Effector memory CD4-positive, alpha-beta T cell (primary cell): ENCODE data around the gene HERPUD1.
A peak's percentile ranks its signal among the peaks of the same experiment; 100 is the strongest.
"Not testable (repeated sequence)": the region's sequence is repeated elsewhere in the genome, so short reads cannot be mapped to it uniquely, and the experiment has no call there.

ENCODE experiments used
- DNase-seq, 3 donors: peaks; one replicate each; pipeline ENCODE4 v3.0.0-alpha.2; 2020
- H3K27ac ChIP-seq: 2 replicates; pipeline ENCODE4 v1.7.0; 2013; ENCODE audit warnings: mild to moderate bottlenecking, low read length, moderate library complexity; ENCODE audit not compliant: insufficient read depth, poor library complexity, severe bottlenecking
- H3K27me3 ChIP-seq: replicated peaks from 2 replicates; pipeline ENCODE4 v1.7.0; 2013; ENCODE audit warnings: mild to moderate bottlenecking, low read length; ENCODE audit not compliant: insufficient read depth, control insufficient read depth, poor library complexity, severe bottlenecking
- H3K36me3 ChIP-seq: 2 replicates; pipeline ENCODE4 v1.7.0; 2013; ENCODE audit warnings: mild to moderate bottlenecking, low read length, moderate library complexity; ENCODE audit not compliant: control insufficient read depth, insufficient read depth
- H3K4me1 ChIP-seq: 2 replicates; pipeline ENCODE4 v1.7.0; 2013; ENCODE audit warnings: low read length, mild to moderate bottlenecking; ENCODE audit not compliant: control insufficient read depth, insufficient read depth, poor library complexity, severe bottlenecking
- H3K4me3 ChIP-seq: 2 replicates; pipeline ENCODE4 v1.7.0; 2013; ENCODE audit warnings: low read length, low read depth, mild to moderate bottlenecking; ENCODE audit not compliant: insufficient read depth, poor library complexity, severe bottlenecking
- H3K9me3 ChIP-seq: 2 replicates; pipeline ENCODE4 v1.7.0; 2013; ENCODE audit warnings: mild to moderate bottlenecking, low read length, moderate library complexity; ENCODE audit not compliant: control insufficient read depth

The HERPUD1 gene

DNA sequence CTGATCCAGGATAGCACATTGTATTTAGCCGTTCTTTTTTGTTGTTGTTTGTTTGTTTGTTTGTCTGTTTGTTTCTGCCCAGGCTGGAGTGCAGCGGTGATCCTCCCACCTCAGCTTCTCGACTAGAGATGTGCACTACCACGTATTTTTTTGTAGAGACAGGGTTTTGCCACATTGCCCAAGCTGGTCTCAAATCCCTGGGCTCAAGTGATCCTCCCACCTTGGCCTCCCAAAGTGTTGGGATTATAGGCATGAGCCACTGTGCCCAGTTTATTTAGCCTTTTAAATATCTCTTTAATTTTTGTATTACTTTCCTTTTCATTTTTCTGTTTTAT lies 48.2 kb downstream of the HERPUD1 start:
- no peaks in the 10 kb centered on the region for H3K27me3 ChIP-seq
- no peak overlapping the region for H3K27ac ChIP-seq
- H3K4me1 ChIP-seq, result peaks cover 14% of the 10 kb centered on the region
- peaks cover 19% of the 10 kb centered on the region for H3K36me3 ChIP-seq
- DNase-seq, result no peak
- H3K4me3 ChIP-seq, result no peak overlapping the region
- no peaks in the 10 kb centered on the region for H3K9me3 ChIP-seq

GRCh38 chr16:56980792-56981724 lies 49.1 kb downstream of the HERPUD1 start:
- Histone ChIP-seq H3K9me3 (no peaks in the 10 kb centered on the region), H3K36me3 (peaks cover 19% of the 10 kb centered on the region), H3K27ac (no peak overlapping the region), H3K27me3 (no peaks in the 10 kb centered on the region), H3K4me1 (peaks cover 22% of the 10 kb centered on the region), H3K4me3 (no peak overlapping the region)
- DNase-seq, result no peak

GRCh38 chr16:56981729-56982271 lies 49.9 kb downstream of the HERPUD1 start:
- no peak overlapping the region for H3K4me3 ChIP-seq
- H3K36me3 ChIP-seq, result peaks cover 19% of the 10 kb centered on the region
- H3K9me3 ChIP-seq, result no peaks in the 10 kb centered on the region
- H3K27me3 ChIP-seq, result no peaks in the 10 kb centered on the region
- H3K4me1 ChIP-seq, result peaks cover 28% of the 10 kb centered on the region
- DNase-seq, result no peak
- H3K27ac ChIP-seq, result no peak overlapping the region

GRCh38 chr16:56982695-56983094 lies 50.8 kb downstream of the HERPUD1 start:
- DNase-seq, result no peak
- Histone ChIP-seq H3K4me3 (no peak overlapping the region), H3K27ac (no peak overlapping the region), H3K9me3 (no peaks in the 10 kb centered on the region), H3K27me3 (no peaks in the 10 kb centered on the region), H3K4me1 (peaks cover 31% of the 10 kb centered on the region), H3K36me3 (peaks cover 19% of the 10 kb centered on the region)

- no peak for DNase-seq
- H3K36me3 ChIP-seq, result peaks cover 19% of the 10 kb centered on the region
- peaks cover 36% of the 10 kb centered on the region for H3K4me1 ChIP-seq
- H3K27me3 ChIP-seq, result no peaks in the 10 kb centered on the region
- H3K27ac ChIP-seq, result peak overlapping the region; percentile 40
- no peak overlapping the region for H3K4me3 ChIP-seq
- H3K9me3 ChIP-seq, result no peaks in the 10 kb centered on the region
Observed at GRCh38 chr16:56983211-56983751, 51.3 kb downstream of the HERPUD1 start.

DNA sequence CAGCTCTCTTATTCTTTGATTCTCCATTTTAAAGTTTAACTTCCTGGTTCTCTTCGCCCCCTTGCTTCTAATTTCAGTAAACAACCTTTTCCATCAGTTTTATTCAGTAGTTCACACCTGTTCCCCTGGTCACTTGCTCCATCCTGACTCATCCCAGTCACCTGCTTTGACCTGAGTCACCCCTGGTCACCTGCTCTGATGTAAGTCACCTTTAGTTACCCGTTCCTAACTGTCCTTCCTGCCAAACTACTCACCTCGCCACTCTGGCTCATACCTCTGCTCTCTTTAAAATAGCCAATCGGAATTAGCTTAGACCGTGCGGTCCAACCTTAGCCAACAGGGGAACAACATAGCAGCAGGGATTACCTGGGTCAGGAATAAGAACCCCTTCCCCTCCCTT lies 52.7 kb downstream of the HERPUD1 start:
- Histone ChIP-seq H3K27ac (no peak overlapping the region), H3K9me3 (no peaks in the 10 kb centered on the region), H3K36me3 (peaks cover 21% of the 10 kb centered on the region), H3K4me1 (peaks cover 42% of the 10 kb centered on the region), H3K4me3 (no peak overlapping the region), H3K27me3 (no peaks in the 10 kb centered on the region)
- DNase-seq, result no peak

DNA sequence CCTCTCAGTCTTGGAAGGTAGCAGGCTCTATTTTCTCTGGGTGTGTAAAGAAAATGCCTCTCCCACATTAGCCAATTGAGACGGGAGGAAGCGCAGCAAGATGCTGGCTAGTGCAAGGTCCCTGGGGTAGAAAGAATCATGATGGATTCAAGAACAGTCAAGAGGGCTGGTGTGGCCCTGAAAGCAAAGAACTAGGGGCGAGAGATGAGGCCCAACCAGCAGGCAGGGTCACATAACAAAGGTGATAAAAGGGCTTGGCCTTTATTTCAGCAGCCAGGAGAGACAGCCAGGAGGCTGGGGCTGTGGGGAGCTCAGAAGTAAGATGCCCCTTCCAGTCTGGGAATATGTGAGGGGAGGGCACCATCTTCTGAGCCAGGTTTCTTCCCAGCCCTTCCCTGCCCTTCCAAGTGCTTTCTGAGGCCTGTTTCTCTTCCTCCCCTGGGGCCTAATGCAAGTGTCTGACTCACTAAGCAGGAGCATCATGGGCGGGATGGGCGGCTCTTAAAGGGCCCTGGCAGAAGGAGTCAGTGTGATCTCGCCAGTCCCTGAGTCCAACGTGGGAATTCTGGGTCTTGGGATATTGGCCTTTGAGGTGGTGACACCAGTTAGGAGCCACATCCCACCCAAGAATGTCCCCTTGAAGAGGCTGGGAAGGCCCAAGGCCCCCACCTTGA lies 53.5 kb downstream of the HERPUD1 start:
- Histone ChIP-seq H3K4me3 (no peak overlapping the region), H3K9me3 (no peaks in the 10 kb centered on the region), H3K27ac (peak overlapping the region; percentile 34), H3K27me3 (no peaks in the 10 kb centered on the region), H3K4me1 (peaks cover 42% of the 10 kb centered on the region), H3K36me3 (peaks cover 23% of the 10 kb centered on the region)
- DNase-seq, result no peak

- Histone ChIP-seq H3K27ac (peak overlapping the region; percentile 34), H3K36me3 (peaks cover 23% of the 10 kb centered on the region), H3K4me3 (no peak overlapping the region), H3K4me1 (peaks cover 45% of the 10 kb centered on the region), H3K9me3 (no peaks in the 10 kb centered on the region), H3K27me3 (no peaks in the 10 kb centered on the region)
- no peak for DNase-seq
Observed at GRCh38 chr16:56985962-56986360, 54.0 kb downstream of the HERPUD1 start.

GRCh38 chr16:56986361-56986760 lies 54.4 kb downstream of the HERPUD1 start:
- Histone ChIP-seq H3K4me3 (no peak overlapping the region), H3K9me3 (no peaks in the 10 kb centered on the region), H3K36me3 (peaks cover 23% of the 10 kb centered on the region), H3K4me1 (peaks cover 47% of the 10 kb centered on the region), H3K27ac (peak overlapping the region; percentile 34), H3K27me3 (no peaks in the 10 kb centered on the region)
- DNase-seq, result no peak

GRCh38 chr16:56986908-56987307 lies 55.0 kb downstream of the HERPUD1 start:
- Histone ChIP-seq H3K27ac (peak overlapping the region; percentile 34), H3K36me3 (peaks cover 21% of the 10 kb centered on the region), H3K4me1 (peaks cover 47% of the 10 kb centered on the region)
- not testable (repeated sequence) for H3K9me3 ChIP-seq, H3K27me3 ChIP-seq, DNase-seq, H3K4me3 ChIP-seq
